Activated CD8-positive, alpha-beta memory T cell treated with anti-CD3 and anti-CD28 coated beads, Interleukin-2, amount 50 U/mL, for 4 hours (primary cell): ENCODE measurements around the gene TRPM3.
"Not testable (repeated sequence)": the region's sequence is repeated elsewhere in the genome, so short reads cannot be mapped to it uniquely, and the experiment has no call there.

Experiments used
- DNase-seq: peaks from one replicate; pipeline ENCODE4 v3.0.0-alpha.2; 2020

The TRPM3 gene

GRCh38 chr9:70988551-70988950 lies 132.9 kb downstream of the TRPM3 start:
- no peak for DNase-seq

DNA sequence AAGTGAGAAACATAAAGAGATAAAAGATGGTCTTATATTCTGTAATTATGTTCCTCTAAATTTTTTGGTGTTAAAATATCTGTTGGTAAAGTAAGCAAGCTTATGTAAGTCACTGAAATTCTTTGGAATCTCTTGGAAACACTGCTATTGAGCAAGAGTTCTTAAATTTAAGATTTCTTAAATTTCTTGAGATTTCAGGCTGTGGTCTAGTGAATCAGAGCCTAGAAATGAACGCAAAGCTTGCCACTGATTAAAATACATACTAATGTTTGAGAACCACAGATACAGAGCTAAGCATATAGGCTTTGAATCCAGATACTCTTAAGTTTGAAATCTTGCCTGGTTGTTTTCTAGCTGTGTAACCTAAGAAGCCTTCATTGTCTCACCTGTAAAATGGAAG lies 133.4 kb downstream of the TRPM3 start:
- DNase-seq = no peak

DNA sequence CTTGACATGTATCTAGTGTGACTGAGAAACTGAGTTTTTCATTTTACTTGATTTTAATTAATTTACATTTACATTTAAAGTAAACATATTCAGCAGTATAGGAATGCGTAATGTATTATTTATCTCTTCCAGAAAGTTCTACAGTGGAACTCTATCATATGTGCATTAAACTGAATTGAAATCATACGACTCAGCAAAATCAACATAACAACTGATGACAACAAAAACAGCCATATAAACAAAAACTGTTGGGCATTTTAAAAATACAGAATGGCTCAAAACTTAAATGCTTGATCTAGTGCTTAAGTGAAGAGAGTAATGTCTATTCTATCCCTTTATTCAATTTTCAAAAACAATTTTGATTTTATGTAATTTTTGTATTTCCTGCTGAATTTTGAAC lies 134.4 kb downstream of the TRPM3 start:
- DNase-seq = no peak

DNA sequence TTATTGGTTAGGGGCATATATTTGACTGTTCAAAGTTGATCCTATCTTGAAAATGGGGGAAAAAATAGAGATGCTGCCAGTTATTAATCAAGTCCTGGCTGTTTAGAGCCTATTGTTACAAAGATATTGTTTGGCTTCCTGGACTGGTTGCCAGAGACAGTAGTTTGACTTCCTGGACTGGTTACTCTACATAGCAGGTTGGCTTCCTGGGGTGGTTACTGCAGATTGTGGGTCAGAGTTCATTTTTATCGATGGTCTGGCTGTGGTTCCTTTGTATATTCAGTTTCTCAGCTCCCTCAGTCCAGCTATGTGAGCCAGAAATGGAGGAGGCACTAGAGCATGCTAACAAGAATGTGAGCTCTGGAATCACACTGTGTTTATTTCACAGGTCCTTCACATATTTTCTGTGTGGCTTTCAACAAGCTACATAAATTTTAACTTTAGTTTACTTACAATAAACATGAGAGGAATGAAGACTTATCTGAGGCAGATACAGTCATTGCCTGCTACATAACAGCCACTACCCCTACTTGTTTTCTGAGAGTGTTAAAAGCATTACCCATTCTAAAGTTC lies 137.6 kb downstream of the TRPM3 start:
- DNase-seq = no peak

DNA sequence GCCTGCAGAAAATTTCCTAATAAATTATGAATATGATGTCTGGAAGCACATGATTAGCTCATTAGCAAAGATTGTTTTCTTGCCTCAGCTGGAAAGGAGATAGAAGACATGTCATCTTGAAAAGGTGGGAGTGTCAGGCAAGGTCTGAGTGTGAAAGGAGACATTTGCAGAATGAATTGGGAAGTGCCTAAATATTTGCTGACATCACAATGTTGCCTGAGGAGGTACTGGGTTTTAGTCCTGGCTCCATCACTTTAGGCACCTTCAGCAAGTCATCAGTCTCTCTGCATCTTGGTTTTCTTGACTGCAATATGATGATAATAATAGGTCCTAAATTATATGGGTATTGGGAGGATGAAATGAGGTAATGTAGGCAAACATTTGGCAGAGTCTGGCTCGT lies 140.1 kb downstream of the TRPM3 start:
- no peak for DNase-seq

DNA sequence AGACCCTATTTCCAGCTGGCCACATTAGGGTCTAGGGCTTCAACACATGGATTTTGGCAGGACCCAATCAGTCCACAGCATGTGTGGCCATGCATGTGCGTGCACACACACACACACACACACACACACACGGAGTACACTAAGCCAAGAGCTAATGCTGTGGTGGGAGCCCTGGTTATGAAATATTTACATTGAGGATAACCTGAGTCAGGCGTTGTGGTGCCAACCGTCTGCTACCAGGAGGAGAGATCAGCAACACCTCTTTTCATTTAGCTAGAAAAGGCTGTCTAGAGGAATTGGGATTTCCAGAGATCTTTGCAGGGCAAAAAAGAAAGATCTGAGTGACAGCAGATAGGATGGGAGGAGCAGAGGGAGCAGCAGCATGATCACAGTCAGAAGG lies 141.5 kb downstream of the TRPM3 start:
- DNase-seq = no peak

GRCh38 chr9:70978085-70978484 lies 143.3 kb downstream of the TRPM3 start:
- no peak for DNase-seq

- no peak for DNase-seq
Measured at GRCh38 chr9:70975821-70976220, 145.6 kb downstream of the TRPM3 start.

GRCh38 chr9:70971723-70972122 lies 149.7 kb downstream of the TRPM3 start:
- DNase-seq = no peak

DNA sequence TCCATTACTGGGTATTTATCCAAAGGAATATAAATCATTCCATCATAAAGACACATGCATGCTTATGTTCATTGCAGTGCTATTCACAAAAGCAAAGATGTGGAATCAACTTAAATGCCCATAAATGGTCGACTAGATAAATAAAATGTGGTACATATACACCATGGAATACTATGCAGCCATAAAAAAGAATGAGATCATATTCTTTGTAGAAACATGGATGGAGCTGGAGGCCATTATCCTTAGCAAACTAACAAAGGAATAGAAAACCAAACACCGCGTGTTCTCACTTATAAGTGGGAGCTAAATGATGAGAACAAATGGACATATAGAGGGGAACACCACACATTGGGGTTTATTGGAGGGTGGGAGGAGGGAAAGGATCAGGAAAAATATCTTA lies 155.0 kb downstream of the TRPM3 start:
- not testable (repeated sequence) for DNase-seq

GRCh38 chr9:70964861-70965260 lies 156.6 kb downstream of the TRPM3 start:
- DNase-seq = no peak

DNA sequence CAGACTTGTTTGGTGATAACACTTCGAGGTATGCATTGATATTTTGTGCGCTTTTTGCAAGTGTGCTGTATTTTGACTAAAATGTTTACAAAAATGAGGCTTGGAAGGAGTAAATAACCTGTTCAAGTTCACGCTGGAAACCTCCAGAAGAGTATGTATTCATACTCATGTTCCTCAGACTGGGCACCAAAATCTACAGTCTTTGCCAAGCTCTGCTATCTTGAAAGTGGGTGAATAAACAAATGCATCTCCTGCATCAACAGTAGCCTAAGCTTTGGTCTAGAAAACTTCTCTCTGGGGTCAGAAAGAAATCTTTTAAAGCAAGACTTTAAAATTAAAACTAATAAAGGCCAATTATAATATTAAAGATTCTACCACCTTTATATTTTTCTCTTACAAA lies 157.9 kb downstream of the TRPM3 start:
- no peak for DNase-seq

DNA sequence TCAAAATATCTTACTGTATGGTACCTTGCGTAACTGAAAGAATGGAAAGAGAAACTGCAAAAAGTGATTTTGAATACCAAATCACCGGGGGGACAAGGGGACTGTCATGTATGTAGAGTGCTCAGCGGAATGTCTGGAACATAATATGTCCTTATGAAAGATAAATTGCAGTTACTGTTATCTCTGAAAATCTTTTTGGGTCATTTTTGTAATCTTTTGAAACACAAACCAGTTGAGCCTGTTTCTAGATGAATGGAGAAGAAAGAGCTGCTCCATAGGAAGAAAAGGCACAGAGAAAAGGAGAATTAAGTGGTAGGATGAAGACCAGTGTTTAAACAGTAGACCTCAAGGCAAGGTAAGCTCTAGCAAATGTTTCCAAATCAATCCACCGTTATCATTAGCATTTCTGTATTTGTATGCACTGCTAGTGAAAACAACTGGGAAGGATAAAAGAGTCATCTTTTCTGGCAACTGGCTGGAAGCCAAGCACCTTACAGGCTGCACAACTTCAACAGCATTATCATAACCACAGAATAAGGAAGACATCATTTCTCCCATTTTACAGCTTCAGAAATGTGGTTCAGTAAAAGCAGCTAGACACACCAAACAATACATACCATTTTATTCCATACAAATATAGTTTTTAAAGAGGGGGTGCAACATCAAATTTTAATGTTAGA lies 158.5 kb downstream of the TRPM3 start:
- no peak for DNase-seq

- no peak for DNase-seq
Measured at GRCh38 chr9:70959366-70959765, 162.1 kb downstream of the TRPM3 start.

GRCh38 chr9:70954596-70955143 lies 166.8 kb downstream of the TRPM3 start:
- no peak for DNase-seq

DNA sequence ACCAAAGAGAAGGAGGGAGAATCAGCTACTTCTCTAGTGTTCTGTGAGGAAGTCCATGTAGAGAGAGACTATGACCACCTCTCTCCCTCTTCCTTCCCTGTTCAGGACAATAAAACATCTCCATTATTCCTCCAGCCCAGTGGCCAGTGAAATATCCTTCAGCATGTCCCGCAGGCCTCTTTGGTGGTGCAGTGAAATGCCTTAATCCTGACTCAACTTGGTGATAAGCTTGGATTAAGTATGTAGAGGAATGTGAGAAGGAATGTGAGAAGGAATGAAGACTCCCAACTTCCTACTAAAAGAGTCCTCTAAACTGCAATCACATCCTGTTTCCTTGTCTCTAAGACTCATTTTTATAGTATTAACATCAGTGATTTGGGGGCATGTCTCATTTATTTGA lies 167.3 kb downstream of the TRPM3 start:
- no peak for DNase-seq

DNA sequence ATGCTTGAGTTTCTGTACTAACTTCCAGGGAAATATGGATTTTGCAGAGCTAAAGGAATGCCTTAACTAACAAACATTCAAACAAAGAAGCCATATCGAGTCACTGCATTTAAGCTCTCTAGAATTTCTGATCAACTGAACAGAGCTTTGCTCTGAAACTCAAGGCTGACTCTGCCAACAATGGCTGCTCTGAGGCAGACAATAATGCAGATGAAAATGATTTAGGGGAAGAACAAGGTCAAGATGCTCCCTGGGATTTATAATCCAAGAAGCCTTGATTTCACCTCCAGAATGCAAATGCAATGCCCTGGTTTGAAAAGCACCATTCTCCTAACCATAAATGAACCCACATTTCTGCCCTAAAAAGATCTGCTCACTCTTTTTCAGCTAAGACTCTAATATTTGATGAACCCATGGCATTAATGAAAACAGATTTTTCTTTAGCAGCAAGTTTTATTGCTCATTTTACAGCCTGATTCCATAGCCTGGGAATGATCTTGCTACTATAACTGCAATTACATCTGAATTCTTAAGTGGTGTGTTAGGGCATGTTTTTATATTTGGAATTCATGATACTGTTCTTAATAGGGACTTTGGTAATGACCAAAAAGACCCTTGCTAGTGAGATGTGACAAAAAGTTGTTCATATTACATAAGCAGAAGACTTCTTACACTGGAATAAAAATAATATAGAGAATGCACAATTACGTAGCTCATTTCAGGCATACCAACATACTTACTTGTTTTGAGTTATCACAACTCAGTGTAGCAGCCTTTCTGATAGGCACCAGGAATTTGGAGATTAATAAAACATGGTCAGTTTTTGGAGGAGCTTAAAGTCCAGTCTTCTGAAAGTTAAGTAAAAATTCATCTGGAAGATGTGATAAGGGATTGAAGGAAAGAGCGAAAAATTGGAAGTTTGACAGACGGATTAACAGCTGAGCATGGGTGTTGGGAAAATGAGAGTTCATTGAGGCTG lies 169.4 kb downstream of the TRPM3 start:
- no peak for DNase-seq

- DNase-seq = no peak
Measured at GRCh38 chr9:70950270-70950669, 171.2 kb downstream of the TRPM3 start.

DNA sequence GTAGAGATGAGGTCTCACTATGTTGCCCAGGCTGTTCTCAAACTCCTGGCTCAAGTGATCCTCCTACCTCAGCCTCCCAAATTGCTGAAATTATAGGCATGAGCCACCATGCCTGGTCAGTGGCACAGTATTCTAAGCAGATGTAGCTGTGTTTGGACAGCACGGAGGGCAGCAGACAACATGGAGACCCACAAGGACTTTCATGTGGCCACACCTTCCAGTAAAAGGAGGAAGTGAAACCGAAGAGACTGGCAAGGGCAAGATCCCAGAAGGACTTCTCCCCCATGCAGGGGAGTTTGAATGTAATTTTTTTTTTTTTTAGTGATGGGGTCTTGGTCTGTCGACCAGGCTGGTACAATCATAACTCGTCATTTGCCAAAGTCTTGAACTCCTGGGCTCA lies 172.2 kb downstream of the TRPM3 start:
- DNase-seq = no peak

DNA sequence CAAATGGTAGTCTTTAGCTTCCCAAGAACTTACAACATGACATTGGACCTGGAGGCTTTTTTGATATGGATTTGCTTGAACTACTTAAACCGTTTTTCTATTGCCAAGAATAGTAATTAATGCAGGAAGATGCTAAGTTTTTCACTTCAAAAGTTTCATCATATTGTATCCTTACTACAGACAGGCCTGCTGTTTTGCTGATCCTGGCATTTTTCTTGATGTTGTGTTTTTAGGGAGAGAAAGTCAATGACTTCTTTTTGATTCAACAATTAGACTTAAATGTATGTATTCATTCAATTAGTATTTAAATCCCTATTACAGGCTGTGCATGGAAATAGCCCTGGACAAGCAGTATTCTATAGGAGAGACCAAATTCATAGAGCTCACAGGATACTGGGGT lies 172.7 kb downstream of the TRPM3 start:
- DNase-seq = no peak

GRCh38 chr9:70947511-70947910 lies 173.9 kb downstream of the TRPM3 start:
- no peak for DNase-seq

- DNase-seq = no peak
Measured at GRCh38 chr9:70947086-70947485, 174.3 kb downstream of the TRPM3 start.

DNA sequence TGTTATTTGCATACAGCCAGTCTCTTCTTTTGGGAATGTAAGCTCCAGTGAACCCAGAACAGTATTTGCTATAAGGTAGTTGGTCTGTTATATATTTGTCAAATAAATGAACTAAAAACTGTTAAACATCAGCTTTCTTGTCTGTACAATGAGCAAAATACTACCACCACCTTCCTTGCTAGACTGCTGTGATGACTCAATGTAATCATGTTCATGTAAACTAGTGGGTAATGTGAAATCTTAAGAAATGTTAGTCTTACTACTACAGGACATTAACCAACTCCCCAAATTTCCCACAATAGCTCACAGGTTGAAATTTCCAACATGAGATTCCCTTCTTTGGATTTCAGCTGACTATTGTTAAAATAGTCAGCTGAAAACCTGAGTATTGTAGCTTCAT lies 176.1 kb downstream of the TRPM3 start:
- no peak for DNase-seq

- DNase-seq = no peak
Measured at GRCh38 chr9:70941191-70941590, 180.2 kb downstream of the TRPM3 start.
